Measurements from ENCODE around the gene AGBL2. TPM values are rescaled to one million over a fixed set of nuclear protein-coding genes. Genes with fewer than 3 reads are reported as not detected.
"Not testable (repeated sequence)": the region's sequence is repeated elsewhere in the genome, so short reads cannot be mapped to it uniquely, and the experiment has no call there.

Gene AGBL2
- total and polyA plus RNA-seq, 9 of the 15 experiments (the other 6 are each of a cell fraction or from before 2014, with no cell fraction given), result 0.57 to 6.5 (median 1.3) TPM

DNA sequence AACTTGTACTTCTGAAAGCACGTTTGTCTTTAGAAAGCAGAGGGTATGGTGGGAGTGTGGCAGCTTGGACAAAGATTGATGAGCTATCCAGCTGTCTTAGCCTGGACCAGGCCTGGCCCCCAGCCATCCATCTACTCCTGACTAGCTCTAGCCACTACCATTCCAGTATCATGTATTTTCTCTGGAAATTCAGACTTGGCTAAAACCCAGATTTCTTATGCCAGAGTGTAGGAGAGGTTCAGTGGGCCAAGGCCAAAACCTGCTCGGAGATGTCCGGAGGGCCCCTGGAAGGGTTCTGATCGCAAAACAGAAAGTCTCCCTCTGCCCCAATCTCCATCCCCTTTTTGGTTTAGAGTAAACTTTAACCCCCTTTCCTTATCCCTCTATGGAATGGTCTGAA lies 48.0 kb downstream of the AGBL2 start (continued):
- no peak for TF ChIP-seq MTA2 (IDR thresholded peaks at IDR 0.05; ENCODE audit: low read depth)
- peak; percentile 66 for TF ChIP-seq MEIS2 (IDR thresholded peaks at IDR 0.05; ENCODE audit: partially characterized antibody)
- no peak for TF ChIP-seq LARP7 (IDR thresholded peaks at IDR 0.05)
- no peak for TF ChIP-seq NFIX (CRISPR knock-in tag; IDR thresholded peaks at IDR 0.05; ENCODE audit: low read depth)
- TF ChIP-seq, protein P1, sequence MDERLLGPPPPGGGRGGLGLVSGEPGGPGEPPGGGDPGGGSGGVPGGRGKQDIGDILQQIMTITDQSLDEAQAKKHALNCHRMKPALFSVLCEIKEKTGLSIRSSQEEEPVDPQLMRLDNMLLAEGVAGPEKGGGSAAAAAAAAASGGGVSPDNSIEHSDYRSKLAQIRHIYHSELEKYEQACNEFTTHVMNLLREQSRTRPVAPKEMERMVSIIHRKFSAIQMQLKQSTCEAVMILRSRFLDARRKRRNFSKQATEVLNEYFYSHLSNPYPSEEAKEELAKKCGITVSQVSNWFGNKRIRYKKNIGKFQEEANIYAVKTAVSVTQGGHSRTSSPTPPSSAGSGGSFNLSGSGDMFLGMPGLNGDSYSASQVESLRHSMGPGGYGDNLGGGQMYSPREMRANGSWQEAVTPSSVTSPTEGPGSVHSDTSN (CRISPR knock-in tag; IDR thresholded peaks at IDR 0.05; ENCODE audit: low read depth), result no peak
- TF ChIP-seq, protein P1 (tag; conservative IDR thresholded peaks at IDR 0.05; ENCODE audit: low read depth), result 0 out of 2 replicates have a peak, but pooled peaks have one; percentile 21

DNA sequence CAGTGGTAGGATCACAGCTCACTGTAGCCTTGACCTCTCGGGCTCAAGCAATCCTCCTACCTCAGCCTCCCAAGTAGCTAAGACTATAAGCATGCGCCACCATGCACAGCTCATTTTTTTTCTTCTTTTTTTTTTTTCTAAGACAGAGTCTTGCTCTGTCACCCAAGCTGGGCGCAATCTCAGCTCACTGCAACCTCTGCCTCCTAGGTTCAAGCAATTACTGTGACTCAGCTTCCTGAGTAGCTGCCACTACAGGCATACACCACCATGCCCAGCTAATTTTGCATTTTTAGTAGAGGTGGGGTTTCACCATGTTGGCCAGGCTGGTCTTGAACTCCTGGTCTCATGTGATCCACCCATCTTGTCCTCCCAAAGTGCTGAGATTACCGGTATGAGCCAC lies 50.2 kb downstream of the AGBL2 start:
- H3K27ac ChIP-seq (ENCODE audit: extremely low read depth, low read depth, low read length); H3K4me1 ChIP-seq (replicated peaks in 1 of 2; ENCODE audit: control insufficient read depth in 2 of 2, insufficient read depth in 2 of 2, low read length in 2 of 2); H3K36me3 ChIP-seq (ENCODE audit: control insufficient read depth, insufficient read depth, low read length); in situ Hi-C loops (cut with MboI); H3K27me3 ChIP-seq (ENCODE audit: control insufficient read depth in 2 of 2, insufficient read depth in 2 of 2, low read length in 2 of 2); H3K4me3 ChIP-seq; H3K4me2 ChIP-seq (ENCODE audit: insufficient read depth, low read length); H3K9me3 ChIP-seq (replicated peaks; ENCODE audit: control insufficient read depth, insufficient read depth, low read depth, low read length); CTCF ChIA-PET (ENCODE audit: low intra/inter-chr PET ratio); H3K79me2 ChIP-seq (ENCODE audit: control insufficient read depth, insufficient read depth, low read length); H4K20me1 ChIP-seq (replicated peaks; ENCODE audit: control insufficient read depth, insufficient read depth, low read length); H2AFZ ChIP-seq (ENCODE audit: low read depth, low read length); BruUV-seq (replicated peaks); intact Hi-C loops (cut with micrococcal nuclease); FAIRE-seq; ATAC-seq; DNase-seq (ENCODE audit: extremely low read depth in 1 of 4, low spot score in 3 of 4); H3K9ac ChIP-seq (ENCODE audit: insufficient read depth in 1 of 2, low read depth in 2 of 2, low read length in 2 of 2); H3K9me1 ChIP-seq (ENCODE audit: control insufficient read depth, insufficient read depth, low read length): not testable (repeated sequence)
- 0 out of 2 replicates have a peak, but pooled peaks have one; percentile 44 for TF ChIP-seq PHF21A (IDR thresholded peaks at IDR 0.05; ENCODE audit: borderline replicate concordance, low read depth)
- TF ChIP-seq KDM1A (IDR thresholded peaks at IDR 0.05), result peak; percentile 57 to 68; a peak in 3 of 4 replicates
- 47% methylated on average over 4 of the region's 4 CpGs for WGBS (ENCODE audit: insufficient coverage, low coverage, missing lambda C conversion rate)
- POLR2A ChIA-PET, result interaction anchor here (0.6 to 0.7 kb wide), 2 partner anchors 13 to 109 kb away, joined by 3 to 5 read pairs; no protein-coding TSS in a partner anchor

Measured in K562 (cell line).